ENCODE measurements around the gene TMEM151B. TPM values are rescaled to one million over a fixed set of nuclear protein-coding genes. Genes with fewer than 3 reads are reported as not detected.

TMEM151B gene
- total and polyA plus RNA-seq, 2 of the 13 experiments (the other 11 are each of a cell fraction or from before 2014, with no cell fraction given) = not detected

GRCh38 chr6:44257025-44257752 lies 13.1 kb upstream of the TMEM151B start, which contains the start of gene SLC35B2 (continued):
- TF ChIP-seq HOXA5 (CRISPR knock-in tag; IDR thresholded peaks at IDR 0.05) (peak; percentile 81; the same call in 1 of the 2 replicates), ZNF451 (CRISPR knock-in tag; IDR thresholded peaks at IDR 0.05) (peak; percentile 97; the same call in 1 of the 2 replicates), GATAD2A (CRISPR knock-in tag; IDR thresholded peaks at IDR 0.05) (peak; percentile 71; the same call in 1 of the 2 replicates), MXD1 (CRISPR knock-in tag; IDR thresholded peaks at IDR 0.05) (peak; percentile 97), ZNF331 (CRISPR knock-in tag; IDR thresholded peaks at IDR 0.05) (peak; percentile 25), TAF15 (IDR thresholded peaks at IDR 0.05; ENCODE audit: low read depth, low read length, poor library complexity, severe bottlenecking) (peak; percentile 73), TRIM22 (IDR thresholded peaks at IDR 0.05) (no peak), TSC22D2 (CRISPR knock-in tag; IDR thresholded peaks at IDR 0.05; ENCODE audit: borderline replicate concordance) (no peak; the same call in none of the 2 replicates), ZNF17 (CRISPR knock-in tag; IDR thresholded peaks at IDR 0.05) (no peak), NR2C2 (CRISPR knock-in tag; IDR thresholded peaks at IDR 0.05; ENCODE audit: borderline replicate concordance) (peak; percentile 79; the same call in 1 of the 2 replicates), TEAD2 (CRISPR knock-in tag; IDR thresholded peaks at IDR 0.05) (no peak), FOXO4 (CRISPR knock-in tag; conservative IDR thresholded peaks at IDR 0.05) (0 out of 2 replicates have a peak, but pooled peaks have one; percentile 86), BRCA1 (CRISPR knock-in tag; IDR thresholded peaks at IDR 0.05) (no peak), ELF3 (CRISPR knock-in tag; IDR thresholded peaks at IDR 0.05) (peak; percentile 72), ZNF547 (CRISPR knock-in tag; IDR thresholded peaks at IDR 0.05) (peak; percentile 96), PPARG (CRISPR knock-in tag; conservative IDR thresholded peaks at IDR 0.05) (no peak; the same call in none of the 2 replicates), BATF2 (CRISPR knock-in tag; IDR thresholded peaks at IDR 0.05) (peak; percentile 85), THAP8 (CRISPR knock-in tag; IDR thresholded peaks at IDR 0.05; ENCODE audit: borderline replicate concordance) (peak; percentile 94; the same call in 1 of the 2 replicates), YEATS4 (CRISPR knock-in tag; IDR thresholded peaks at IDR 0.05; ENCODE audit: borderline replicate concordance) (peak; percentile 95), ATF7-NPFF (CRISPR knock-in tag; IDR thresholded peaks at IDR 0.05; ENCODE audit: low read depth) (peak; percentile 98), PAWR (CRISPR knock-in tag; IDR thresholded peaks at IDR 0.05; ENCODE audit: borderline replicate concordance) (0 out of 2 replicates have a peak, but pooled peaks have one; percentile 19), ZBTB1 (CRISPR knock-in tag; IDR thresholded peaks at IDR 0.05; ENCODE audit: borderline replicate concordance) (no peak; the same call in 1 of the 2 replicates), MAF1 (CRISPR knock-in tag; IDR thresholded peaks at IDR 0.05; ENCODE audit: borderline replicate concordance) (no peak; the same call in 1 of the 2 replicates), JUND (CRISPR knock-in tag; IDR thresholded peaks at IDR 0.05) (no peak; the same call in 1 of the 2 replicates), GTF3A (CRISPR knock-in tag; conservative IDR thresholded peaks at IDR 0.05) (peak; percentile 54), ZNF460 (CRISPR knock-in tag; IDR thresholded peaks at IDR 0.05; ENCODE audit: borderline replicate concordance) (no peak)

Data from HepG2 (cell line).